ENCODE measurements around the gene HHIPL2.

DNA sequence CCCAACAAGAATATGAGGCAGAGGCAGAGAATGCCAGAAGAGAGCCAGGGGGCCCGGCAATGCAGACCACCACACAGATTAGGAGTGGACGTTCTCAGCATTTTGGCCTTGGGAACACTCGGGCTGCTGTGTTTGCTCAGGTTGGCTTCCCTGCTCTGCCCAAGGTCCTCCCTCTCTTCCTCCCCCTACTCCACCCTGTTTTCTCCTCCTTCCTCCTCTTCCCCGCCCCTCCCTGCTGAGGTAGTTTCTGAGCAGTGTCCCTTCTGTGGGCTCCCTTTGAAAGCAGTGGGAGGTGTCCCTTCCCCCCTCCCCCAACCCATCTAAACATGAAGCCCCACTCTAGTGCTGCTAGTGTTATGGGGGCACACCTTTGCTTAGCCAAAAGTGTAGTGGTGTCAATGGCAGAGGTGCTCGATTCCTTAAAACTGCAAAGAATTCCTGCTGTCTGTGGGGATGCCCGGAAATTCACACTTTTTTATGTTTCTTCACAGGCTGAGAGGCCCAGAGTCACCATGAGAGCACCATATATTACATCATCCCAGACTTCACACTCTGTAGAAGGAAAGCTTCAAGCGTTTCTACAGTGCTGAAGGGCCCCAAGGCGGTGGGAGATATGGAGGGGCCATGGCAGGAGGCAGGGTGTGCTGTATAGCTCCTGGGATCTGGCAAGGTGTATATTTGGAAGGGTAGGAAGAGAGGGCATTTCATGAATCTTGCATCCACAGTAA, at the start of gene HHIPL2:
- TF ChIP-seq POLR2AphosphoS5 (IDR thresholded peaks at IDR 0.05; ENCODE audit: low read depth, low read length) (no peak), CTCF (IDR thresholded peaks at IDR 0.05) (no peak), REST (IDR thresholded peaks at IDR 0.05; ENCODE audit: insufficient read depth in 1 of 2, low read depth in 2 of 2, low read length in 1 of 2) (no peak), TCF7L2 (IDR thresholded peaks at IDR 0.05; ENCODE audit: low read depth, low read length) (no peak)
